Colonic mucosa (tissue), 4 donors: ENCODE measurements around the gene WNT7A. TPM values are rescaled to one million over a fixed set of nuclear protein-coding genes. Genes with fewer than 3 reads are reported as not detected.

ENCODE experiments used
- DNase-seq: peaks from one replicate; pipeline ENCODE4 v3.0.0-alpha.2; 2020
- H3K27ac ChIP-seq: fragments of 200-600 bp; one replicate; pipeline ENCODE4 v1.8.0; 2021
- H3K27me3 ChIP-seq: fragments of 200-600 bp; one replicate; pipeline ENCODE4 v1.8.0; 2021
- H3K36me3 ChIP-seq: fragments of 200-600 bp; one replicate; pipeline ENCODE4 v1.8.0; 2021
- H3K4me1 ChIP-seq: fragments of 200-600 bp; one replicate; pipeline ENCODE4 v1.8.0; 2021; ENCODE audit warnings: mild to moderate bottlenecking
- H3K4me3 ChIP-seq: fragments of 200-600 bp; one replicate; pipeline ENCODE4 v1.8.0; 2021
- H3K9ac ChIP-seq, 2 donors: one replicate each; pipeline ENCODE4 v1.7.0; 2013; ENCODE audit warnings: control low read depth in 2 of 2, low read depth in 2 of 2, low read length in 2 of 2
- H3K9me3 ChIP-seq: fragments of 200-600 bp; one replicate; pipeline ENCODE4 v1.8.0; 2021
- CTCF ChIP-seq: fragments of 200-600 bp; IDR thresholded peaks from one replicate; pipeline ENCODE4 v1.8.0; 2022; ENCODE audit warnings: antibody characterized with exemption, mild to moderate bottlenecking
- intact Hi-C: fragments of 100-400 bp; cut with DNase I; formaldehyde crosslinking; loops from one replicate; pipeline ENCODE4 v1.14.1; 2022
- total RNA-seq, 2 donors: library from RNA; stranded (reverse); fragmentation: NEBNext Ultra II Directional in 1 of 2; extraction: Animal tissue kit (Norgen Biotek cat#: 25700) in 1 of 2; gene quantifications; one replicate each; pipeline ENCODE4 v1.2.1, GENCODE V29; 2021
- donor health status: healthy.
- donor health status: DM: no; HTN: no; CAD: no.
- donor health status: DM: no; HTN: no; CAD: no.

Gene WNT7A
- total RNA-seq, 2 donors from 2014 or later, result not detected

DNA sequence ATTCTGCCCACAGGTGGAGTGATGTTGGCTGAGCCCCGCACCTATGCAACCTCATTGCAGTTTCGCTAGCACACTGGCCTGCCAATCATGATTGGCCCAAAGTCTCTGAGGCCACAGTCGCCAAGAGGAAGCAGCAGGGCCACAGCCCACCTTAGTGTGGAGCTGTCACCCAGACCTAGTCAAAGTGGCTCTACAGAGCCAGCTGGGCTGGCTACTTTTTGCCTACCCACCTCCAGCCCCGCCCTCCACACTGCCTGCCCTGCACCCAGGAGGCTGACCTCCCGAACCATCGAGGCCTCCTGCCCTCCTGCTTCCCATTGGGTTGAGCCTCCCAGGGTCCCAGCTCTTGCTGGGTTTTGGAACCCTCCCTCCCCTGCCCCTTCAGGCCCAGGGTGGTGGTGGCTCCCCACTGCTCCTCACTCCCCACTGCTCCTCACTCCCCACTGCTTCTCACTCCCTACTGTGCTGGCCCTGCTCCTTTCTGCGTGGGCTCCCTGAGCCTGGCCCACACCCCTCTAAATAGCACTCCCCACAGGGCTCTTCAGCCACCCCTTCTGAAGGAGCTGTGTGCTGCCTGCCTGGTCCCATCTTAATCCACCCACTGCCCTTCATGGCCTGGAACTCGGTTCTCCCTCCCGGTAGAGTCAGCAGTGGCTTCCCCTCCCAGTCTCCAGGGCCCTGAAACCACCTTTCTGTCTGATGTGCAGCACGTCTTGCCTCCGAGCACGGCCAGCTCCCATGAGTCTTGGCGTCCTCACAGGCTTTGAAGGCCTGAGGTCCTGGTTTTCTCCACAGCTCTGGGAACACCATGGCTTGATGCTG, 89.3 kb downstream of the WNT7A start:
- no peak for DNase-seq
- H3K27me3 ChIP-seq, result no peaks in the 10 kb centered on the region
- no peak for TF ChIP-seq CTCF

DNA sequence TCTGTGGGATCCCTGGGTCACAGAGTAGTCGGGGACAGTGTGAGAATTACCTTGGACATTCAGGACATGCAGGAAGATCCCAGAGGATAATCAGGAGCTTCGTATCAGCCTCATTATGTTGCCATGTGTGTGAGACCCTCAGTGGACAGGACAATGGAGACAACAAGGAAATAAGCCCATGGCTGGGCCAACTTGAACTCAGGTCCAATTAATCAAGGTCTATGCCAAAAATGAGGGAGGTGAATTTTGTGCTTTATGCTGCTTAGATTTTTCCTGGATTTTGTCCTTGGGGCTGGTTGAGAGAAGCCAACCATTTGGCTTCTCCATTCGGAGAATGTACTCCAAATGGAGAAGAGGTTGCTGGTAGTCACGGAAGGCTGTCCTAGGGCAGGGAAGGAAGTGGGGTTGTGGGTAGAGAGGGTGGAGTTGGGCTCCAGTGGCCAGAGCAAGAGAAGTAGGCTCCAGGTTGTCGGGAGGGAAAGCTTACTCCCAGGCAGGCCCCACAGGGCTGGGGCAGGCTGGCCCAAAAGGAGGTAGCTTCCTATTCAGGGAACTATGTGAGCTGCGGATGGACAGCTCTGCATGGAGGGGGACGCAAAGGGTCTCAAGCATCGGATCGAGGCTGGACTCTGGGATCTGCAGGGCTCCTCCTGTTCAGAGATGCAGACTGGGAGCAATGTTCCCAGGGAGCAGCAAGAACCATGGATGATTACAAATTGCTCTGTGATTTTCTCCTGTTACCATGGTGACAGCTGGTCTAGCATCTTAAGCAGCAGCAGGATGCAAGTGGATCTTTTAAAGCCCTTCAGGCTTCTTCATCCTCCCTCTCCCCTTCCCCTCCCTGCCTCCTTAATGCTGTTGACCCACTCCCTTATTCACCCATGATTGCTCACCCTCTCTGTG, 91.1 kb downstream of the WNT7A start:
- no peaks in the 10 kb centered on the region for H3K27me3 ChIP-seq
- DNase-seq, result no peak
- no peak overlapping the region for H3K27ac ChIP-seq
- TF ChIP-seq CTCF, result no peak
- H3K4me1 ChIP-seq, result no peaks in the 10 kb centered on the region
- intact Hi-C loops, result no loop called here
- no peak overlapping the region for H3K4me3 ChIP-seq
- H3K9me3 ChIP-seq, result no peaks in the 10 kb centered on the region
- H3K36me3 ChIP-seq, result no peaks in the 10 kb centered on the region
- H3K9ac ChIP-seq, result no peak overlapping the region

More for the DNA sequence above, 89.3 kb downstream of the WNT7A start:
- H3K4me3 ChIP-seq, result no peak overlapping the region
- H3K4me1 ChIP-seq, result no peaks in the 10 kb centered on the region
- H3K36me3 ChIP-seq, result no peaks in the 10 kb centered on the region
- H3K27ac ChIP-seq, result no peak overlapping the region
- intact Hi-C loops, result no loop called here
- no peaks in the 10 kb centered on the region for H3K9me3 ChIP-seq
- no peak overlapping the region for H3K9ac ChIP-seq

GRCh38 chr3:13787533-13788132, 92.2 kb downstream of the WNT7A start:
- Histone ChIP-seq H3K4me3 (no peak overlapping the region), H3K27ac (no peak overlapping the region), H3K27me3 (no peaks in the 10 kb centered on the region), H3K4me1 (no peaks in the 10 kb centered on the region), H3K36me3 (no peaks in the 10 kb centered on the region), H3K9ac (no peak overlapping the region), H3K9me3 (no peaks in the 10 kb centered on the region)
- DNase-seq, result no peak
- TF ChIP-seq CTCF, result no peak
- intact Hi-C loops, result no loop called here

DNA sequence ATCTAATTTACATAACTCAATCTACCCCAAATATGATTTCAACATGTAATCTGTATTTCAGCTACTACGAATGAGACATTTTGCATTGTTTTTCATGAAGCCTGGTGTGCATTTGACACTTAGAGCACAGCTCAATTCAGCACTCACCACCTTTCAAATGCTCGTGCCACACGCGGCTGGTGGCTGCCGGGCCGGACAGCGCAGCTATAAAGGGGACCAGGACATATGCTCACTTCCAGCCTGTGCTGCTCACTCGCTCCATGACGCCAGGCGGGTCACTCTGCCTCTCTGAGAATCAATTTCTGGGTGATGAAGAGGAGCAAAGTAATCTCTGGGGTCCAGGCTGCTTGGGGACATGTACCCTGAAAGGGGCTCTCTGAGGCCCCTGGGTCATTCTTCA, 93.1 kb downstream of the WNT7A start:
- intact Hi-C loops, result no loop called here
- no peaks in the 10 kb centered on the region for H3K9me3 ChIP-seq
- DNase-seq, result no peak
- no peak for TF ChIP-seq CTCF
- no peak overlapping the region for H3K9ac ChIP-seq
- H3K4me1 ChIP-seq, result no peaks in the 10 kb centered on the region
- H3K4me3 ChIP-seq, result no peak overlapping the region
- H3K27me3 ChIP-seq, result no peaks in the 10 kb centered on the region
- no peak overlapping the region for H3K27ac ChIP-seq
- H3K36me3 ChIP-seq, result no peaks in the 10 kb centered on the region

GRCh38 chr3:13785853-13786436, 93.9 kb downstream of the WNT7A start:
- intact Hi-C loops, result no loop called here
- Histone ChIP-seq H3K36me3 (no peaks in the 10 kb centered on the region), H3K9me3 (no peaks in the 10 kb centered on the region), H3K4me3 (no peak overlapping the region), H3K4me1 (no peaks in the 10 kb centered on the region), H3K27ac (no peak overlapping the region), H3K9ac (no peak overlapping the region), H3K27me3 (no peaks in the 10 kb centered on the region)
- no peak for TF ChIP-seq CTCF
- no peak for DNase-seq
